NAMALWA (cell line): ENCODE data around the gene FAM221A.
"Not testable (repeated sequence)": the region's sequence is repeated elsewhere in the genome, so short reads cannot be mapped to it uniquely, and the experiment has no call there.

Source experiments
- DNase-seq: peaks from one replicate; pipeline ENCODE4 v3.0.0-alpha.2; 2015; ENCODE audit warnings: low spot score

Gene FAM221A

DNA sequence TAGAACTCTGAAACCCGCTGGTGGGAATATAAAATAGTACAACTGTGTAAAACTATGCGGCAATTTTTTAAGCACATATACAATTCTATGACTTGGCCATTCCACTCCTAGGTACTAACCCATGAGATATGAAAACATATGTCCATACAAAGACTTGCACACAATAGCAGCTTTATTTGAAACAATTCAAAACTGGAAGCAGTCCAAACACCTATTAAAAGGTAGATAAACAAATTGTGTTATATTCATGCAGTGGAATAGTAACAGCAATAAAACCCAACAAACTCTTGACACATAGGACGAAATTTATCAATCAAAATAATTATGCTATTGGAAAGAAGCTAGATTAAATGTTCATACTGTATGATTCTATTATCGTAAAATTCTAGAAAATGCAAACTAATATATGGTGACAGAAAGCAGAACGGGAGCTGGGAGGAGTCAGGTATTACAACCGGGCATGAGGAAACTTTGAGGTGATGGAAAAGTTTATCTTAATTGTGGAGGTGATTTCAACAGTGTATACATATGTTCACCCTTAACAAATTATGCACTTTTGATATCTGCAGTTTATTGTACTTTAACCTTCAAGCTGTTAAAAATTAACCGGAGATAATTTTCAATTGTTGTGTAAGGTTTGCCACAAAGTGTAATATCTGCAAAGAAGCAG lies 29.2 kb downstream of the FAM221A start:
- no peak for DNase-seq

DNA sequence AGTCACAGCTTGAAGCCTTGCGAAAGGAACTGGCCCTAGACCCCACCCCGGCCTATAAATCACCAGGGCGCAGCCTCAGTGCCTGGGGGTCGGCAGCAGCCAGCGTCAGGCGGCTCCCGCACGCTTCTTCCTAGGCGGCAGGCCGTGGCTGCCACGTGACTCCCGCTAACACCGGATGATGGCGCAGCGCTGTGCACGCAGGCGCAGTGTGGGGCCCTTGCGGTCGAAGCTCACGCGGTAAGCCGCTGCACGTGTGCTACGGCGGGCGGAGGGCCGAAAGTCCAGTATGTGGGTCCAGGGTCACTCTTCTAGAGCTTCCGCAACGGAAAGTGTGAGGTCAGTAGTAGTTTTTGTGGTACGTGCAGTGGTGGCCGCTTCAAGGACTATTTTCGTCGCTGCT lies 30.0 kb downstream of the FAM221A start, which contains the start of gene STK31:
Gene STK31 (plus strand): TSS at position 220 of the 400 bp plus-strand sequence. CDS start 67 bp downstream, at position 287.
- no peak for DNase-seq

DNA sequence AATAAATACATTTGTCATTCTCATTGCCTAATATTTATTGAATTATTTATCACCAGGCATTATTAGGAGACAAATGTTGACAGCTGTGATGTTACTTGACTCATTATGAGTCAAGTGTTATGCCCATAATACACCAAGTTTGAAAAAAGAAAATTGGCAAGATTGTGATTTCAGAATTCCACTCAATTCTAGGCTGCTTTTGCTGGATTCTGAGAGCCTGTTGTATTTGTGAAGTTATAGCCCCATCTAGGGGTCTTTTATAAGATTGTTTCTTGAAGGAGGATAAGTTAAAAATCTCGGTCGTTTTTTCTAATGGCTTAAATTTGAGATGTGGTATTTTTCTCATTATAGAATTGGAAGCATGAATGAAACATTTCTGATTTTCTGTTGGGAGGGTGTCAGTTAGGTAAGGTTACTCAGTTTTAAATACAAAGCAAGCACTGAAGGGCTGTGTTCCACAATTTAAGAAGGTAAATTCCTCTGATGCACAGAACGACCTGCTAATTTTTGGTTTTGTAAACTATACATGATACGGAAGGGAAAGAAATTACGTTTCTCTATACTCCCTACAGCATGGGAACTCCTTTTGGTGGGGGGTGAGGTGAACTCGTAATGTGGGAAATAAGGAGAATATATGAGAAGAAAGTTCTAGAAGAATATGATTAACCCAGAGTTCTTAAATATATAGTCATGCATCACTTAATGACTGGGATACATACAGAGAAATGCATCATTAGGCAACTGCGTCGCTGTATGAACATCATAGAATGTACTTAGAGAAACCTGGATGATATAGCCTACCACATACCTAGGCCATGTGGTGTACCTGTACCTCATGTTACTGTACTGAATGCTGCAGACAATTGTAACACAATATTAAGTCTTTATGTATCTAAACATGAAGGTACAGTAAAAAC lies 32.6 kb downstream of the FAM221A start:
- DNase-seq = peak; percentile 78

DNA sequence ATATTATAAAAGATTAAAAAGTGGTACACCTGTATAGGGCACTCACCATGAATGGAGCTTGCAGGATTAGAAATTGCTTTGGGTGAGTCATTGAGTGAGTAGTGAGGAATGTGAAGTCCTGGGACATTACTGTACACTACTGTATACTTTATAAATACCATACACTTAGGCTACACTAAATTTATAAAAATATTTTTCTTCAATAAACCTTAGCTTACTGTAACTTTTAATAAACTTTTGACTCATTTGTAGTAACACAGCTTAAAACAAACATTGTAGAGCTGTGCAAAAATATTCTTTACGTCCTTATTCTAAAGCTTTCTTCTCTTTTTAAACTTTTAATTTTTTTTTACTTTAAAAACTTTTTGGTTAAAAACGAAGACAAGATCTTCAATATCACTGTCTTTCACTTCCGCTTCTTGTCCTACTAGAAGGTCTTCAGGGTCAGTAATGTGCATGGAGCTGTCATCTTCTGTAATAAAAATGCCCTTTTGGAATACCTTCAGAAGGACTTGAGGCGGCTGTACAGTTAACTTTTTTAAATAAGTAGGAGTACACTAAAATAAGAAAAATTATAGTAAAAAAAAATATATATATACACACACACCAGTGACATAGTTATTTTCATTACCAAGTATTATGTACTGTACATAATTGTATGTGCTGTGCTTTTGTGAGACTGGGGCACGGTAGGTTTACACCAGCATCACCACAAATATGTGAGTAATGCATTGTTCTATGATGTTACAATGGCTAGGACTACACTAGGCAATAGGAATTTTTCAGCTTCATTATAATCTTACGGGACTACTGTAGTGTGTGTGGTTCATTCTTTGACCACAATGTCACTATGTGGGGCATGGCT lies 33.5 kb downstream of the FAM221A start:
- no peak for DNase-seq

GRCh38 chr7:23714150-23714464 lies 34.1 kb downstream of the FAM221A start:
- DNase-seq = no peak

- no peak for DNase-seq
Measured at GRCh38 chr7:23714579-23714978, 34.6 kb downstream of the FAM221A start.

GRCh38 chr7:23715099-23715498 lies 35.1 kb downstream of the FAM221A start:
- DNase-seq = no peak

DNA sequence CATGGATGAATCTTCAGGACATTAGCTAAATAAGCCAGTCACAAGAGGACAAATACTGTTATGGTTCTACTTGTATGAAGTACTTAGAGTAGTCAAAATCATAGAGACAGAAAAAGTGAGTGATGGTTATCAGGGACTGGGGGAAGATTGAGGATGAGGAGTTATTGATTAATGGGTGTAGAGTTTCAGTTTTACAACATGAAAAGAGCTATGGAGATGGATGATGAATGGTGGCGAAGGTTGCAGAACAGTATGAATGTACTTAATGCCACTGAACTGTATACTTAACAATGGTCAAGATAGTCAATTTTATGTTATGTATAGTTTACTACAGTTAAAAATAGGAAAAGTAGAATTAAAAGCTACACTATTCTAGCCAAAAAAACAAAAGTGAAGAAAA lies 37.8 kb downstream of the FAM221A start:
- no peak for DNase-seq

GRCh38 chr7:23721456-23721855 lies 41.5 kb downstream of the FAM221A start:
- DNase-seq = no peak

GRCh38 chr7:23722587-23723216 lies 42.7 kb downstream of the FAM221A start:
- DNase-seq = not testable (repeated sequence)

GRCh38 chr7:23724113-23724512 lies 44.1 kb downstream of the FAM221A start:
- DNase-seq = not testable (repeated sequence)

DNA sequence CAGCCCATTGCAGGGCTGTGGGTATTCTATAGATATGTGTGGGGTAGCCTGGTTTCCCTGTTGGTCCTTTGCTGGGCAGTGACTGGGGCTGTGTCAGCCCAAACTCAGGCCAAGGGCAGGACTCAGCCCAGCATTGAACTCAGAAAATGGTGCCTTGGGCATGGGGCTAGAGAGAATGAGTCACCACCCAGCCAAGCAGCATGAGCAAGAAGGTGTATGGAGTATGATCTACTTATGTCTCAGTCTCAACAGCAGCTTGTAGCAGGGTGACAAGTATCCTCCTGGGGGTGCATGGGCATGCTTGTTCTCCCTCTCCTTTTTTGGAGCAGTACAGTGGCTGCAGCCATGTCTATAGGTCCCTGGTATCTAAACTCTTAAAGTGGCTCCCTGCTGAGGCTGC lies 62.1 kb downstream of the FAM221A start:
- DNase-seq = no peak

GRCh38 chr7:23743226-23743625 lies 63.2 kb downstream of the FAM221A start:
- no peak for DNase-seq

- no peak for DNase-seq
Measured at GRCh38 chr7:23746629-23747028, 66.6 kb downstream of the FAM221A start.

- DNase-seq = no peak
Measured at GRCh38 chr7:23751852-23752251, 71.9 kb downstream of the FAM221A start.
